Hepatocyte (in vitro differentiated cells): ENCODE results near the gene NHSL2.

Experiments used
- EZH2phosphoT487 ChIP-seq: fragments of 200-600 bp; sonication (generic); IDR thresholded peaks from one replicate; pipeline ENCODE4 v1.6.1; 2018; ENCODE audit warnings: antibody characterized with exemption, mild to moderate bottlenecking, low read depth, moderate library complexity; ENCODE audit not compliant: unreplicated experiment, severe bottlenecking
- TF ChIP-seq, protein P1 (sequence below): fragments of 200-600 bp; sonication (generic); IDR thresholded peaks from 2 replicates; pipeline ENCODE4 v1.5.1; 2016; ENCODE audit warnings: antibody characterized with exemption, mild to moderate bottlenecking; ENCODE audit not compliant: poor library complexity

GRCh38 chrX:72126539-72127140 lies 216.0 kb downstream of the NHSL2 start:
- TF ChIP-seq, protein P1, sequence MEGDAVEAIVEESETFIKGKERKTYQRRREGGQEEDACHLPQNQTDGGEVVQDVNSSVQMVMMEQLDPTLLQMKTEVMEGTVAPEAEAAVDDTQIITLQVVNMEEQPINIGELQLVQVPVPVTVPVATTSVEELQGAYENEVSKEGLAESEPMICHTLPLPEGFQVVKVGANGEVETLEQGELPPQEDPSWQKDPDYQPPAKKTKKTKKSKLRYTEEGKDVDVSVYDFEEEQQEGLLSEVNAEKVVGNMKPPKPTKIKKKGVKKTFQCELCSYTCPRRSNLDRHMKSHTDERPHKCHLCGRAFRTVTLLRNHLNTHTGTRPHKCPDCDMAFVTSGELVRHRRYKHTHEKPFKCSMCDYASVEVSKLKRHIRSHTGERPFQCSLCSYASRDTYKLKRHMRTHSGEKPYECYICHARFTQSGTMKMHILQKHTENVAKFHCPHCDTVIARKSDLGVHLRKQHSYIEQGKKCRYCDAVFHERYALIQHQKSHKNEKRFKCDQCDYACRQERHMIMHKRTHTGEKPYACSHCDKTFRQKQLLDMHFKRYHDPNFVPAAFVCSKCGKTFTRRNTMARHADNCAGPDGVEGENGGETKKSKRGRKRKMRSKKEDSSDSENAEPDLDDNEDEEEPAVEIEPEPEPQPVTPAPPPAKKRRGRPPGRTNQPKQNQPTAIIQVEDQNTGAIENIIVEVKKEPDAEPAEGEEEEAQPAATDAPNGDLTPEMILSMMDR, result peak; percentile 66
- no peak for TF ChIP-seq EZH2phosphoT487
